Upper lobe of left lung (tissue), 6 donors: ENCODE results near the gene NTN1. TPM values are rescaled to one million over a fixed set of nuclear protein-coding genes. Genes with fewer than 3 reads are reported as not detected.

Experiments
- ATAC-seq, 2 donors: fragments of 200-7000 bp; cut with Tn5 transposase; one replicate each; pipeline ENCODE4 v1.9.1; 2022; ENCODE audit warnings: mild to moderate bottlenecking in 2 of 2, moderate library complexity in 2 of 2; ENCODE audit not compliant: low FRiP score in 2 of 2
- DNase-seq, 2 donors: peaks; one replicate each; pipeline ENCODE4 v3.0.0-alpha.2; 2019 to 2020
- H3K27ac ChIP-seq, 4 donors: fragments of 200-600 bp; sonication (generic); one replicate each; pipeline ENCODE4 v1.5.1; 2016 to 2019
- H3K27me3 ChIP-seq, 4 donors: fragments of 200-600 bp; sonication (generic); one replicate each; pipeline ENCODE4 v1.5.1; 2017 to 2019
- H3K36me3 ChIP-seq, 4 donors: fragments of 200-600 bp; sonication (generic); one replicate each; pipeline ENCODE4 v1.5.1; 2016 to 2019
- H3K4me1 ChIP-seq, 4 donors: fragments of 200-600 bp; sonication (generic); one replicate each; pipeline ENCODE4 v1.5.1; 2018 to 2019
- H3K4me3 ChIP-seq, 4 donors: fragments of 200-600 bp; sonication (generic); one replicate each; pipeline ENCODE4 v1.5.1; 2017 to 2019; ENCODE audit warnings: mild to moderate bottlenecking in 2 of 4, moderate library complexity in 1 of 4
- H3K9me3 ChIP-seq, 4 donors: fragments of 200-600 bp; sonication (generic); one replicate each; pipeline ENCODE4 v1.5.1; 2018 to 2019
- EP300 ChIP-seq, 4 donors: sonication (generic); formaldehyde crosslinking; IDR thresholded peaks; one replicate each; pipeline ENCODE4 v1.5.1; 2017; ENCODE audit warnings: antibody characterized with exemption in 4 of 4, control low read depth in 2 of 4
- POLR2A ChIP-seq, 4 donors: fragments of 450-650 bp; IDR thresholded peaks; one replicate each; pipeline ENCODE4 v1.5.1; 2016 to 2017; ENCODE audit warnings: antibody characterized with exemption in 4 of 4, mild to moderate bottlenecking in 2 of 4
- POLR2AphosphoS5 ChIP-seq, 2 donors: sonication (generic); formaldehyde crosslinking; IDR thresholded peaks; one replicate each; pipeline ENCODE4 v1.5.1; 2017; ENCODE audit warnings: antibody characterized with exemption in 2 of 2
- WGBS, 2 donors: methylation state at CpG; one replicate each; pipeline ENCODE4 v1.1.5; 2017 to 2018; 5-methylcytosine and 5-hydroxymethylcytosine counted together
- total RNA-seq, 6 donors: library from RNA; depleted of rRNA in 4 of 6; stranded (reverse); fragments of >200 nt in 4 of 6; gene quantifications; one replicate each; pipeline versions ENCODE4 v1.1.0 to v1.2.1, GENCODE V29; 2016 to 2021
- TF ChIP-seq, protein P1 (sequence below), 6 experiments: fragments of 450-650 bp in 4 of 6; fragments of 200-600 bp in 2 of 6; sonication (generic) in 2 of 6; IDR thresholded peaks; one replicate each; pipeline ENCODE4 v1.5.1; 2016 to 2019; ENCODE audit warnings: antibody characterized with exemption in 6 of 6
- donor health status: DM: no; HTN: no; CAD: no; lungs with moderate emphysema.
- donor health status: DM: no; HTN: yes; CAD: no; lungs with severe emphysema.

The NTN1 gene
- total RNA-seq, 6 donors from 2014 or later = 2.6 to 9.1 (median 4.1) TPM

- no peak overlapping the region for H3K27ac ChIP-seq
- no peaks in the 10 kb centered on the region for H3K36me3 ChIP-seq
- no peak for ATAC-seq
- H3K4me3 ChIP-seq = no peak overlapping the region
- no peaks in the 10 kb centered on the region for H3K9me3 ChIP-seq
- WGBS, 2 donors = 58 to 67% methylated on average over 6 of the region's 6 CpGs
- TF ChIP-seq, protein P1, sequence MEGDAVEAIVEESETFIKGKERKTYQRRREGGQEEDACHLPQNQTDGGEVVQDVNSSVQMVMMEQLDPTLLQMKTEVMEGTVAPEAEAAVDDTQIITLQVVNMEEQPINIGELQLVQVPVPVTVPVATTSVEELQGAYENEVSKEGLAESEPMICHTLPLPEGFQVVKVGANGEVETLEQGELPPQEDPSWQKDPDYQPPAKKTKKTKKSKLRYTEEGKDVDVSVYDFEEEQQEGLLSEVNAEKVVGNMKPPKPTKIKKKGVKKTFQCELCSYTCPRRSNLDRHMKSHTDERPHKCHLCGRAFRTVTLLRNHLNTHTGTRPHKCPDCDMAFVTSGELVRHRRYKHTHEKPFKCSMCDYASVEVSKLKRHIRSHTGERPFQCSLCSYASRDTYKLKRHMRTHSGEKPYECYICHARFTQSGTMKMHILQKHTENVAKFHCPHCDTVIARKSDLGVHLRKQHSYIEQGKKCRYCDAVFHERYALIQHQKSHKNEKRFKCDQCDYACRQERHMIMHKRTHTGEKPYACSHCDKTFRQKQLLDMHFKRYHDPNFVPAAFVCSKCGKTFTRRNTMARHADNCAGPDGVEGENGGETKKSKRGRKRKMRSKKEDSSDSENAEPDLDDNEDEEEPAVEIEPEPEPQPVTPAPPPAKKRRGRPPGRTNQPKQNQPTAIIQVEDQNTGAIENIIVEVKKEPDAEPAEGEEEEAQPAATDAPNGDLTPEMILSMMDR (IDR thresholded peaks at IDR 0.05) = no peak
- TF ChIP-seq POLR2A (IDR thresholded peaks at IDR 0.05) (no peak), EP300 (IDR thresholded peaks at IDR 0.05) (no peak), POLR2AphosphoS5 (IDR thresholded peaks at IDR 0.05) (no peak)
- peaks cover 0 to under 1% (median 0%) of the 10 kb centered on the region in 4 donors for H3K4me1 ChIP-seq
- no peak for DNase-seq
- peaks cover 0 to 9% (median 5%) of the 10 kb centered on the region in 4 donors for H3K27me3 ChIP-seq
These were observed 11.6 kb upstream of the NTN1 start for GRCh38 chr17:9009737-9010136.

DNA sequence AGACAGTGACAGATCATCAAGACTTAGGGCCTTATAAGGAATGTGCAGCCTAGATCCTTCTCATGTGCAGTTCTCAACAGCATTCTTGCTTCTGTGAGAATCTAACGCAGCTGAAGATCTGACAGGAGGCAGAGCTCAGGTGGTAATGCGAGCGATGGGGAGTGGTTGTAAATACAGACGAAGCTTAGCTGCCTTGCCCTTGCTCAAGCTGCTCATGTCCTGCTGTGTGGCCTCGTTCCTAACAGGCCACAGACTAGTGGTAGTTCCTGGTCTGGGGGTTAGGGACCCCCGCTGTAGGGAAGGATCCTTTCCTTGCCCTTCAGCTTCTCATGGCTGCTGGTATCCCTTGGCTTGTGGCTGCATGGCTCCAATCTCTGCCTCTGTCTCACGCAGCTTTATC lies 10.3 kb upstream of the NTN1 start:
- H3K27ac ChIP-seq = no peak overlapping the region
- no peaks in the 10 kb centered on the region for H3K4me1 ChIP-seq
- ATAC-seq (no peak), DNase-seq (no peak)
- H3K36me3 ChIP-seq = no peaks in the 10 kb centered on the region
- no peak overlapping the region for H3K4me3 ChIP-seq
- no peaks in the 10 kb centered on the region for H3K9me3 ChIP-seq
- 86 to 90% methylated on average over 7 of the region's 7 CpGs for WGBS, 2 donors
- TF ChIP-seq, protein P1 (IDR thresholded peaks at IDR 0.05) = no peak
- no peaks in the 10 kb centered on the region for H3K27me3 ChIP-seq

DNA sequence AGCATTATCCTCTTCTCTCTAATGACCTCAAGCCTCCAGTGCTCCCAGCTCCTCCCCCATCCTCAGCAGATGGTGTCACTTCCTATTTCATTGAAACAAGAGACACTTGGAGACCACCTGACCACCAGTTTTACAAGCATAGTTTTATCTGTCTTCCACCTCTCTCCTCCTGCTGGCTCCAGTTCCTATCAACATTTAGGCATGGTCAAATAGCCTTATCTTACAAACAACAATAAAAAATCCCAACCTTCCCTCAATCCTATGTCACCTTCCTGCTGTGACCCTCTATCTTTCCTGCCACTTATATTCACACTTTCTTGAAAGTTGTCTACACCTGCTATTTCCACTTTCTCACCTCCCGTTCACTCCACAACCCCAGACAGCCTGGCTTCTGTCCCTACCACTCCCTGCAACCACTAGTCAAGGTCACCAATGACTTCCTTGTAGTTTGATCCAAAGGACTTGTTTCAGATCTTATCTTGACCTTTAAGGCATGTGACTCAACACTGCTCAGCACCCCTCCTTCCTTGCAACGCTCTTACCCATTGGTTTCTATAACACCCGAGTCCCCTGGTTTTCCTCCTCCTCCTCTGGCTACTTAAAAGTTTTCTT lies 4.3 kb upstream of the NTN1 start:
- H3K27ac ChIP-seq = no peak overlapping the region
- ATAC-seq (no peak), DNase-seq (no peak)
- H3K4me1 ChIP-seq = peaks cover 10 to 30% (median 12%) of the 10 kb centered on the region in 4 donors
- WGBS, 2 donors = 12 to 23% methylated on average over 3 of the region's 3 CpGs
- no peaks in the 10 kb centered on the region for H3K9me3 ChIP-seq
- no peak for TF ChIP-seq EP300 (IDR thresholded peaks at IDR 0.05)
- no peak for TF ChIP-seq POLR2A (IDR thresholded peaks at IDR 0.05)
- TF ChIP-seq, protein P1 (IDR thresholded peaks at IDR 0.05) = no peak
- no peak for TF ChIP-seq POLR2AphosphoS5 (IDR thresholded peaks at IDR 0.05)
- H3K27me3 ChIP-seq = peaks cover 0 to 20% (median 8%) of the 10 kb centered on the region in 4 donors
- H3K4me3 ChIP-seq = no peak overlapping the region
- no peaks in the 10 kb centered on the region for H3K36me3 ChIP-seq

DNA sequence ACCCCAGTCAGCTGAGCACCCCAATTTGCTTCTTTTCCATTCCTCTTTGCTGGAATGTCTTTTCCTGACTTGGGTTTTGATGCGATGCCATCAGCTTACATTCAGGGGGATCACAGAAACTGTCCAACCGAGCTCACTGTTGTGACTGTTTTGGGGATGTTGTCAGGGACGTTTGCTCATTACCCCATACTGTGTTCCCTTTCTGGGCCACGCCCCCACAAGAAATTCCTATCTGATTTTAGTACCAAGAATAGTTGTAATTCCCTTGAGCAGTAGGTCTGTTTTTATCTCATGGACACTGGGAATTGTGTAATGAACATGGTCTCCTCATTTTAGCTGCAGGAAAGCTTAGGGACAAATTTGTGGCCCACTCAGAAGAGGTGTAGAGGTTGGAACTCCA lies 2.6 kb upstream of the NTN1 start:
- Histone ChIP-seq H3K27me3 (peaks cover 0 to 36% (median 22%) of the 10 kb centered on the region in 4 donors), H3K27ac (no peak overlapping the region), H3K4me3 (no peak overlapping the region), H3K36me3 (no peaks in the 10 kb centered on the region), H3K4me1 (peaks cover 27 to 47% (median 28%) of the 10 kb centered on the region in 4 donors), H3K9me3 (no peaks in the 10 kb centered on the region)
- no peak for TF ChIP-seq POLR2AphosphoS5 (IDR thresholded peaks at IDR 0.05)
- no peak for ATAC-seq
- WGBS, 2 donors = 47 to 62% methylated on average over 4 of the region's 4 CpGs
- no peak for DNase-seq

DNA sequence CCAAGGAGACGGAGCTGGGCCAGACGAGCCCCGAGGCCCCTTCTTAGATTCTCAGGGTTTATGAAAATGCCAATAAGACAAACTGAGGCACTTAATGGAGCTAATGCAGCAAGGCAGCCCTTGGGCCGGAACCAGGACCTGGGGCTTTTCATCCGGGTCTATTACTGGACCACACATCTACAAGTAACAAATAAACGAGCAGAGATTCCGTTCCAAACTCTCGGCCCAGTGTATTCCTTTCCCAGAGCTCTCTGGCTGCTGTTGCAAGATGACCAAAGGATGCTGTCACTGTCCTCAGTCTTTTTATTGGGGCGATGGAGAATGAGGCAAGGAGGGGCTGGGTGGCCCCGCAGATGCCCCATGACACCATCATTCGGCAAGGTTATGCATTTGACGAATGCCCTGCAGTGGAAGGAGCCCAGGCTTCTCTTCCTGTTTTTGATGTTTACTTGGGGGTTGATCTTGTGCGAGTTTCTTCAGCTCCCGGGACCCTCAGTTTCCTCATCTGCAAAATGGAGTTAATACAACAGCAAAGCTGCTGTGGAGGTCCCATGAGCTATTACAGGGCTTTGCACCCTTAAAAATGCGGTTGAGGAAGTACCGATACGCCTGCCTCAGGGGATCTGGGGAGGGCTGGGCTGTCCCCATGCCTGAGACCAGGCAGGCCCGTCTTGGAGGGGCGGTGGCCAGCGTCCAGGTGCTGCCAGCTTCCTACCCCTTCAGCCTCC lies 1.1 kb upstream of the NTN1 start:
- Histone ChIP-seq H3K4me1 (peaks cover 28 to 53% (median 29%) of the 10 kb centered on the region in 4 donors), H3K9me3 (no peaks in the 10 kb centered on the region), H3K27ac (peak overlapping the region in 1 of 4 donors; percentile 79), H3K4me3 (peak overlapping the region in 3 of 4 donors; percentile 67 to 74 (median 68)), H3K36me3 (no peaks in the 10 kb centered on the region), H3K27me3 (peaks cover 0 to 43% (median 22%) of the 10 kb centered on the region in 4 donors)
- WGBS, 2 donors = 41 to 51% methylated on average over 17 to 20 of the region's 20 CpGs
- no peak for ATAC-seq
- no peak for DNase-seq
- TF ChIP-seq, protein P1 (IDR thresholded peaks at IDR 0.05) = no peak
- TF ChIP-seq POLR2A (IDR thresholded peaks at IDR 0.05) = no peak
- no peak for TF ChIP-seq EP300 (IDR thresholded peaks at IDR 0.05)
- TF ChIP-seq POLR2AphosphoS5 (IDR thresholded peaks at IDR 0.05) = no peak
